ENCODE results near the gene GPT2.
A peak's percentile ranks its signal among the peaks of the same experiment; 100 is the strongest.

The GPT2 gene

GRCh38 chr16:46883690-46884512 lies at the start of gene GPT2:
Gene GPT2, plus strand, starts transcription at chr16:46884362. Its CDS starts 354 bp downstream, at chr16:46884716.
- DNase-seq (ENCODE audit: low read depth in 2 of 2): peak; percentile 87

- DNase-seq (ENCODE audit: low read depth in 2 of 2): no peak
Measured at GRCh38 chr16:46836534-46837530, 47.3 kb upstream of the GPT2 start.

GRCh38 chr16:46839986-46840443 lies 44.1 kb upstream of the GPT2 start:
- DNase-seq (ENCODE audit: low read depth in 2 of 2): no peak

GRCh38 chr16:46842192-46842895 lies 41.8 kb upstream of the GPT2 start:
- DNase-seq (ENCODE audit: low read depth in 2 of 2): no peak

- no peak for DNase-seq (ENCODE audit: low read depth in 2 of 2)
Measured at GRCh38 chr16:46843898-46844642, 40.1 kb upstream of the GPT2 start.

GRCh38 chr16:46844771-46845170 lies 39.4 kb upstream of the GPT2 start:
- DNase-seq (ENCODE audit: low read depth in 2 of 2): no peak

GRCh38 chr16:46845952-46846351 lies 38.2 kb upstream of the GPT2 start:
- no peak for DNase-seq (ENCODE audit: low read depth in 2 of 2)

GRCh38 chr16:46848768-46849764 lies 35.1 kb upstream of the GPT2 start:
- no peak for DNase-seq (ENCODE audit: low read depth in 2 of 2)

GRCh38 chr16:46850619-46851555 lies 33.3 kb upstream of the GPT2 start:
- DNase-seq (ENCODE audit: low read depth in 2 of 2): no peak

GRCh38 chr16:46852130-46852529 lies 32.0 kb upstream of the GPT2 start:
- DNase-seq (ENCODE audit: low read depth in 2 of 2): no peak

- DNase-seq (ENCODE audit: low read depth in 2 of 2): peak in 1 of 2 donors; percentile 34
Measured at GRCh38 chr16:46853713-46854443, 30.3 kb upstream of the GPT2 start.

GRCh38 chr16:46854846-46855245 lies 29.3 kb upstream of the GPT2 start:
- no peak for DNase-seq (ENCODE audit: low read depth in 2 of 2)

GRCh38 chr16:46855389-46855788 lies 28.8 kb upstream of the GPT2 start:
- DNase-seq (ENCODE audit: low read depth in 2 of 2): no peak

GRCh38 chr16:46857368-46857945 lies 26.7 kb upstream of the GPT2 start:
- DNase-seq (ENCODE audit: low read depth in 2 of 2): no peak

- no peak for DNase-seq (ENCODE audit: low read depth in 2 of 2)
Measured at GRCh38 chr16:46858151-46858550, 26.0 kb upstream of the GPT2 start.

- peak; percentile 39 to 49 for DNase-seq (ENCODE audit: low read depth in 2 of 2)
Measured at GRCh38 chr16:46859719-46860152, 24.4 kb upstream of the GPT2 start.
